Neural cell (in vitro differentiated cells): ENCODE results near the gene CETP. TPM values are rescaled to one million over a fixed set of nuclear protein-coding genes. Genes with fewer than 3 reads are reported as not detected.

Experiments
- H2AFZ ChIP-seq: fragments of 200-600, 300-800 bp; sonication (generic), shearing (Covaris generic); 2 replicates; pipeline ENCODE4 v1.6.0; 2014; ENCODE audit warnings: low read depth, mild to moderate bottlenecking, antibody characterized with exemption, low read length, moderate library complexity
- H3F3A ChIP-seq: fragments of 200-600 bp; shearing (Covaris generic); 2 replicates; pipeline ENCODE4 v1.6.1; 2016; ENCODE audit warnings: mild to moderate bottlenecking, moderate library complexity, mixed read lengths, antibody characterized with exemption, low read length; ENCODE audit not compliant: insufficient read depth, poor library complexity, severe bottlenecking
- H3K27ac ChIP-seq: fragments of 200-600, 300-800 bp; sonication (generic), shearing (Covaris generic); 2 replicates; pipeline ENCODE4 v1.5.1; 2014; ENCODE audit warnings: mild to moderate bottlenecking, low read length, moderate library complexity
- H3K27me3 ChIP-seq: fragments of 300-800, 200-600 bp; sonication (generic), shearing (Covaris generic); 2 replicates; pipeline ENCODE4 v1.6.0; 2014; ENCODE audit warnings: mild to moderate bottlenecking, low read depth, low read length, moderate library complexity; ENCODE audit not compliant: insufficient read depth
- H3K36me3 ChIP-seq: fragments of 300-800, 200-600 bp; sonication (generic), shearing (Covaris generic); 2 replicates; pipeline ENCODE4 v1.5.1; 2014; ENCODE audit warnings: mild to moderate bottlenecking, antibody characterized with exemption, low read length, moderate library complexity; ENCODE audit not compliant: insufficient read depth
- H3K4me2 ChIP-seq: fragments of 300-800, 200-600 bp; sonication (generic), shearing (Covaris generic); 2 replicates; pipeline ENCODE4 v1.6.0; 2014; ENCODE audit warnings: mild to moderate bottlenecking, low read length
- H3K4me3 ChIP-seq: fragments of 300-800, 200-600 bp; sonication (generic), shearing (Covaris generic); 2 replicates; pipeline ENCODE4 v1.5.1; 2014; ENCODE audit warnings: mild to moderate bottlenecking, low read length, moderate library complexity
- H3K79me2 ChIP-seq: fragments of 200-600 bp; shearing (Covaris generic); replicated peaks from 2 replicates; pipeline ENCODE4 v1.6.0; 2014; ENCODE audit warnings: mild to moderate bottlenecking, low read length, moderate library complexity; ENCODE audit not compliant: insufficient read depth
- H3K9ac ChIP-seq: fragments of 300-800, 200-600 bp; sonication (generic), shearing (Covaris generic); 2 replicates; pipeline ENCODE4 v1.6.1; 2016; ENCODE audit warnings: mild to moderate bottlenecking, low read length, mixed read lengths
- H3K9me2 ChIP-seq: fragments of 200-600 bp; shearing (Covaris generic); 2 replicates; pipeline ENCODE4 v1.6.1; 2016; ENCODE audit warnings: mild to moderate bottlenecking, low read length, mixed read lengths; ENCODE audit not compliant: insufficient read depth
- H3K9me3 ChIP-seq: fragments of 200-600, 300-800 bp; sonication (generic), shearing (Covaris generic); 2 replicates; pipeline ENCODE4 v1.6.1; 2016; ENCODE audit warnings: mild to moderate bottlenecking, mixed run types, low read length, moderate library complexity, mixed read lengths
- H4K20me1 ChIP-seq: fragments of 200-600 bp; shearing (Covaris generic); 2 replicates; pipeline ENCODE4 v1.6.1; 2016; ENCODE audit warnings: mild to moderate bottlenecking, mixed run types; ENCODE audit not compliant: insufficient read depth
- CTCF ChIP-seq: fragments of 450-650 bp; IDR thresholded peaks from 2 replicates; pipeline ENCODE4 v1.5.1; 2014; ENCODE audit warnings: antibody characterized with exemption, mild to moderate bottlenecking, moderate library complexity; ENCODE audit not compliant: poor library complexity, severe bottlenecking
- EP300 ChIP-seq: fragments of 450-650 bp; conservative IDR thresholded peaks from 2 replicates; pipeline ENCODE4 v1.6.1; 2014; ENCODE audit warnings: antibody characterized with exemption, mild to moderate bottlenecking, moderate library complexity; ENCODE audit not compliant: poor library complexity, severe bottlenecking
- EZH2 ChIP-seq: fragments of 200-600, 300-800 bp; shearing (Covaris generic), sonication (generic); IDR thresholded peaks from 2 replicates; pipeline ENCODE4 v1.6.1; 2014; ENCODE audit warnings: antibody characterized with exemption, low read length, borderline replicate concordance, mild to moderate bottlenecking; ENCODE audit not compliant: insufficient read depth, poor library complexity, severe bottlenecking
- MXI1 ChIP-seq: fragments of 450-650 bp; conservative IDR thresholded peaks from 2 replicates; pipeline ENCODE4 v1.6.1; 2014; ENCODE audit warnings: antibody characterized with exemption, mild to moderate bottlenecking; ENCODE audit not compliant: poor library complexity, severe bottlenecking
- POLR2AphosphoS5 ChIP-seq: IDR thresholded peaks from 2 replicates; pipeline ENCODE4 v1.6.1; 2012
- RAD21 ChIP-seq: fragments of 450-650 bp; conservative IDR thresholded peaks from 2 replicates; pipeline ENCODE4 v1.6.1; 2014; ENCODE audit warnings: antibody characterized with exemption, mild to moderate bottlenecking, moderate library complexity
- REST ChIP-seq: IDR thresholded peaks from 2 replicates; pipeline ENCODE4 v1.6.1; 2012; ENCODE audit warnings: borderline replicate concordance
- SMC3 ChIP-seq: fragments of 450-650 bp; conservative IDR thresholded peaks from 2 replicates; pipeline ENCODE4 v1.6.1; 2014; ENCODE audit warnings: antibody characterized with exemption, mild to moderate bottlenecking, moderate library complexity; ENCODE audit not compliant: poor library complexity
- TAF1 ChIP-seq: IDR thresholded peaks from 2 replicates; pipeline ENCODE4 v1.6.1; 2012; ENCODE audit warnings: low read depth
- polyA plus RNA-seq: library from polyadenylated mRNA; depleted of rRNA; stranded (reverse); fragments of >200 nt; gene quantifications from 2 replicates; pipeline ENCODE4 v1.2.3, GENCODE V29; 2014

Gene CETP
- polyA plus RNA-seq, 1 donor from 2014 or later = not detected

- no peaks in the 10 kb centered on the region for H4K20me1 ChIP-seq
- H3K36me3 ChIP-seq = no peaks in the 10 kb centered on the region
- H3K27ac ChIP-seq = no peak overlapping the region
- H3K9me3 ChIP-seq = no peaks in the 10 kb centered on the region
- H3K79me2 ChIP-seq = no peaks in the 10 kb centered on the region
- H3K27me3 ChIP-seq = no peaks in the 10 kb centered on the region
- H3K4me3 ChIP-seq = no peak overlapping the region
- TF ChIP-seq CTCF (peak; percentile 49), TAF1 (no peak), REST (no peak), POLR2AphosphoS5 (no peak)
- no peak overlapping the region for H2AFZ ChIP-seq
- no peaks in the 10 kb centered on the region for H3K9me2 ChIP-seq
- H3K4me2 ChIP-seq = no peak overlapping the region
- H3F3A ChIP-seq = no peaks in the 10 kb centered on the region
- H3K9ac ChIP-seq = no peak overlapping the region
Observed at GRCh38 chr16:56964243-56965148, 2.7 kb downstream of the CETP start.

GRCh38 chr16:56965149-56966092 lies 3.7 kb downstream of the CETP start:
- no peaks in the 10 kb centered on the region for H3F3A ChIP-seq
- no peaks in the 10 kb centered on the region for H3K9me2 ChIP-seq
- H3K79me2 ChIP-seq = no peaks in the 10 kb centered on the region
- no peaks in the 10 kb centered on the region for H3K9me3 ChIP-seq
- no peak overlapping the region for H3K27ac ChIP-seq
- no peak overlapping the region for H3K4me3 ChIP-seq
- no peak for TF ChIP-seq EP300
- TF ChIP-seq POLR2AphosphoS5 = no peak
- TF ChIP-seq MXI1 = no peak
- TF ChIP-seq EZH2 = no peak
- TF ChIP-seq REST = no peak
- no peak for TF ChIP-seq CTCF
- TF ChIP-seq SMC3 = no peak
- no peak for TF ChIP-seq RAD21
- no peak for TF ChIP-seq TAF1
- H3K27me3 ChIP-seq = no peaks in the 10 kb centered on the region
- H3K9ac ChIP-seq = no peak overlapping the region
- no peak overlapping the region for H2AFZ ChIP-seq
- no peak overlapping the region for H3K4me2 ChIP-seq
- H3K36me3 ChIP-seq = no peaks in the 10 kb centered on the region
- H4K20me1 ChIP-seq = no peaks in the 10 kb centered on the region
